Loucy (cell line): ENCODE measurements around the gene RPL12.
A peak's percentile ranks its signal among the peaks of the same experiment; 100 is the strongest.

ENCODE experiments used
- H2AFZ ChIP-seq: fragments of 200-600 bp; sonication (generic); 2 replicates; pipeline ENCODE4 v1.6.0; 2016; ENCODE audit warnings: antibody characterized with exemption, mild to moderate bottlenecking, low read length, moderate library complexity
- H3F3A ChIP-seq: fragments of 200-600 bp; 2 replicates; pipeline ENCODE4 v1.6.0; 2016; ENCODE audit warnings: antibody characterized with exemption, low read depth, mild to moderate bottlenecking
- H3K27me3 ChIP-seq: fragments of 200-600 bp; sonication (generic); 2 replicates; pipeline ENCODE4 v1.6.1; 2014; ENCODE audit warnings: low read length, mild to moderate bottlenecking; ENCODE audit not compliant: insufficient read depth, poor library complexity, severe bottlenecking
- H3K36me3 ChIP-seq: fragments of 200-600 bp; sonication (generic); 2 replicates; pipeline ENCODE4 v1.6.1; 2016; ENCODE audit warnings: low read length; ENCODE audit not compliant: insufficient read depth
- H3K4me1 ChIP-seq: fragments of 200-600 bp; sonication (generic); 2 replicates; pipeline ENCODE4 v1.5.1; 2014; ENCODE audit warnings: low read length, mild to moderate bottlenecking; ENCODE audit not compliant: insufficient read depth, poor library complexity, severe bottlenecking
- H3K4me2 ChIP-seq: fragments of 200-600 bp; sonication (generic); 2 replicates; pipeline ENCODE4 v1.6.0; 2014; ENCODE audit warnings: antibody characterized with exemption, low read length, low read depth, mild to moderate bottlenecking; ENCODE audit not compliant: poor library complexity, severe bottlenecking
- H3K4me3 ChIP-seq: fragments of 200-600 bp; sonication (generic); 2 replicates; pipeline ENCODE4 v1.5.1; 2014; ENCODE audit warnings: low read length, mild to moderate bottlenecking, mixed read lengths; ENCODE audit not compliant: poor library complexity, severe bottlenecking
- H3K79me2 ChIP-seq: fragments of 200-600 bp; sonication (generic); 2 replicates; pipeline ENCODE4 v1.6.1; 2014; ENCODE audit warnings: low read length; ENCODE audit not compliant: insufficient read depth
- H3K9ac ChIP-seq: fragments of 200-600 bp; sonication (generic); 2 replicates; pipeline ENCODE4 v1.6.0; 2014; ENCODE audit warnings: mild to moderate bottlenecking, low read depth, low read length, moderate library complexity; ENCODE audit not compliant: poor library complexity, severe bottlenecking
- H3K9me2 ChIP-seq: fragments of 200-600 bp; sonication (generic); replicated peaks from 2 replicates; pipeline ENCODE4 v1.6.1; 2016; ENCODE audit warnings: low read depth, low read length, mixed read lengths
- H3K9me3 ChIP-seq: fragments of 200-600 bp; sonication (generic); 2 replicates; pipeline ENCODE4 v1.6.1; 2014; ENCODE audit warnings: mild to moderate bottlenecking, antibody characterized with exemption, low read length, low read depth; ENCODE audit not compliant: insufficient read depth
- H4K20me1 ChIP-seq: fragments of 200-600 bp; sonication (generic); 2 replicates; pipeline ENCODE4 v1.6.0; 2014; ENCODE audit warnings: antibody characterized with exemption, low read length, mild to moderate bottlenecking; ENCODE audit not compliant: insufficient read depth, poor library complexity, severe bottlenecking
- EZH2phosphoT487 ChIP-seq: fragments of 200-600 bp; IDR thresholded peaks from 2 replicates; pipeline ENCODE4 v1.6.1; 2018; ENCODE audit warnings: antibody characterized with exemption, mild to moderate bottlenecking, moderate library complexity, borderline replicate concordance
- TF ChIP-seq, protein P1 (sequence below): fragments of 200-600 bp; sonication (generic); conservative IDR thresholded peaks from 2 replicates; pipeline ENCODE4 v1.5.1; 2014; ENCODE audit warnings: mild to moderate bottlenecking, antibody characterized with exemption, low read length

RPL12 gene

DNA sequence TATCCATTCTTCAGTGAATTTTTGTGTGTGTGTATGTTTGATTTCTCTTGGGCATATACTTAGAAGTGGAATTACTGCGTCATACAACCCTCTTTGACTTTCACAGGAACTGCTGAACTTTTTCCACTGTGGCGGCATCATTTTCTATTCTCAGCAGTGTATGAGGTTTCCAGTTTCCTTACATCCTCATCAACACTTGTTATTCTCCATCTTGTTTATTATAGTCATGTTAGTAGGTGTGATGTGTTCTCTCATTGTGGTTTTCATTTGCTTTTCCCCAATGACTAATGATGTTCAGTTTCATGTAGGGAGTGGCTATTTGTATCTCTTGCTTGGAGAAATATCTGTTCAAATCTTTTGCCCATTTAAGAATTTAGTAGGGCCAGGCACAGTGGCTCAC is 24.4 kb downstream of the RPL12 start:
- no peak overlapping the region for H3K9ac ChIP-seq
- H3K79me2 ChIP-seq, result peaks cover 49% of the 10 kb centered on the region
- H3K36me3 ChIP-seq, result peaks cover 6% of the 10 kb centered on the region; the same call in 1 of the 2 replicates
- H3K27me3 ChIP-seq, result no peaks in the 10 kb centered on the region
- TF ChIP-seq EZH2phosphoT487, result no peak
- TF ChIP-seq, protein P1, sequence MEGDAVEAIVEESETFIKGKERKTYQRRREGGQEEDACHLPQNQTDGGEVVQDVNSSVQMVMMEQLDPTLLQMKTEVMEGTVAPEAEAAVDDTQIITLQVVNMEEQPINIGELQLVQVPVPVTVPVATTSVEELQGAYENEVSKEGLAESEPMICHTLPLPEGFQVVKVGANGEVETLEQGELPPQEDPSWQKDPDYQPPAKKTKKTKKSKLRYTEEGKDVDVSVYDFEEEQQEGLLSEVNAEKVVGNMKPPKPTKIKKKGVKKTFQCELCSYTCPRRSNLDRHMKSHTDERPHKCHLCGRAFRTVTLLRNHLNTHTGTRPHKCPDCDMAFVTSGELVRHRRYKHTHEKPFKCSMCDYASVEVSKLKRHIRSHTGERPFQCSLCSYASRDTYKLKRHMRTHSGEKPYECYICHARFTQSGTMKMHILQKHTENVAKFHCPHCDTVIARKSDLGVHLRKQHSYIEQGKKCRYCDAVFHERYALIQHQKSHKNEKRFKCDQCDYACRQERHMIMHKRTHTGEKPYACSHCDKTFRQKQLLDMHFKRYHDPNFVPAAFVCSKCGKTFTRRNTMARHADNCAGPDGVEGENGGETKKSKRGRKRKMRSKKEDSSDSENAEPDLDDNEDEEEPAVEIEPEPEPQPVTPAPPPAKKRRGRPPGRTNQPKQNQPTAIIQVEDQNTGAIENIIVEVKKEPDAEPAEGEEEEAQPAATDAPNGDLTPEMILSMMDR, result no peak
- no peaks in the 10 kb centered on the region for H3K9me2 ChIP-seq
- peaks cover 8% of the 10 kb centered on the region for H4K20me1 ChIP-seq
- H3K4me1 ChIP-seq, result peaks cover 21% of the 10 kb centered on the region
- H3K9me3 ChIP-seq, result no peaks in the 10 kb centered on the region
- no peak overlapping the region for H3K4me3 ChIP-seq
- H2AFZ ChIP-seq, result no peak overlapping the region
- peak overlapping the region; percentile 98 for H3K4me2 ChIP-seq
- no peaks in the 10 kb centered on the region for H3F3A ChIP-seq

DNA sequence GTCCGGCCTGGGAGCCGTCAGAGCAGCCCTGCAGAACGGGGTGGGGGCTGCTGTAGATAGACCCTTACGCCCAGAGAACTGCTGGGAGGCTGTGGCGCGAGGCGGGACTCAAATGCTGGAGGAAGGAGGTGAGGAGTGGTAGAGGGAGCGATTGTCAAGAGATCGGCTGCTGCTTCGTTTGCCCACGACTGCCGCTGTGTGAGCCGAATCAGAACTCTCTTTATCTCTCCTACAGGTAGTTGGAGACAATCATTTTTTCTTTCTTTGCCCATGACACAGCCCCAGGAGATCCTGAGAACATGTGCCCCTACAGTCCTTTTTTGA is 26.6 kb downstream of the RPL12 start:
- Histone ChIP-seq H3K9me2 (no peaks in the 10 kb centered on the region), H3K36me3 (no peaks in the 10 kb centered on the region; the same call in 1 of the 2 replicates), H2AFZ (peak overlapping the region; percentile 94; the same call in 1 of the 2 replicates), H3K4me1 (peaks cover 21% of the 10 kb centered on the region), H3F3A (no peaks in the 10 kb centered on the region), H3K4me2 (peak overlapping the region; percentile 98), H4K20me1 (peaks cover 8% of the 10 kb centered on the region), H3K27me3 (no peaks in the 10 kb centered on the region), H3K9me3 (no peaks in the 10 kb centered on the region), H3K79me2 (peaks cover 49% of the 10 kb centered on the region), H3K4me3 (peak overlapping the region; percentile 90), H3K9ac (peak overlapping the region; percentile 95)
- TF ChIP-seq, protein P1, result no peak
- no peak for TF ChIP-seq EZH2phosphoT487

DNA sequence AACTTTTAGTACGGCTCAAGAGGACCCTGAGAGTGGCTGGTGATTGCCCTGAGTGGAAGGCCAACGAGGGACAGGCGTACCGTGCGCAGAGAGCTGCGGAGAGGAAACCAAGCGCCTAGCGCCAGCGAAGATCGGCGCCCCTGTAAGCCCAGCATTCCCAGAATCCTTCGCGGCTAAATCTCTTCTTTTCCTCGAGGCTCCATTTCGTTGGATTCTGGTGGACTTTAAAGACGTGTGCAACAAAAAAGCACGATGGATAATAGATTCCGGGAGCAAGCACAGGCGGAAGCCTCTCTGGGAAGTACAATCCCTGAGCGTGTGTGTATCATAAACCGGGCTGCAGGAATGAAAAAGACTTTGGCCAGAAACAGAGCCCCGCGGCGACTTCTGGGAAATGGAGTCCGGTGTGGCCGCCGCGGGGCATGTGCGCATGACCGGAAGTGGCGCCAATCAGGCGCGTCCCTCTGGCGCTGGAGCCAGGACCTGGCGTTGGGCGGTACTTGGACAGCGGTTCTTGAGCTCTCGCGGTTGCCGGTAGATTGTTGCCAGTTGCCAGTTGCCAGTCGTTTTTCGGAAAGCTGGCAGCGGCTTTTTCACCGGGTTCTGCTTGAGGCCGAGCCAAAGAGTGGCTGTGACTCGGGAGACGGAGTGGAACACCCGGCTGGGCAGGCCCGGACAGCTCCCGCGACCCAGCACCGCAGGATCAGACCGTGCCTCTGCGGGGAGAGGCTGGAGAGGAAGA is 27.1 kb downstream of the RPL12 start, which contains the start of gene ZNF79:
ZNF79 (plus strand) TSS at position 449 of the 742 bp plus-strand sequence. CDS start 406 bp downstream, outside the sequence.
- Histone ChIP-seq H3K9me3 (no peaks in the 10 kb centered on the region), H3K4me3 (peak within 1 kb of the TSS; percentile 90), H3K27me3 (no peaks in the 10 kb centered on the region), H3K4me1 (peaks cover 21% of the 10 kb centered on the region), H3K9me2 (no peaks in the 10 kb centered on the region), H3F3A (no peaks in the 10 kb centered on the region), H3K79me2 (peaks cover 49% of the 10 kb centered on the region), H3K4me2 (peak within 1 kb of the TSS; percentile 98), H3K9ac (peak within 1 kb of the TSS; percentile 95), H2AFZ (peak within 1 kb of the TSS; percentile 94), H3K36me3 (no peaks in the 10 kb centered on the region), H4K20me1 (peaks cover 8% of the 10 kb centered on the region)
- TF ChIP-seq, protein P1, result no peak
- TF ChIP-seq EZH2phosphoT487, result no peak
